Upper lobe of left lung (tissue), 6 donors: ENCODE results near the gene SCAF11. TPM values are rescaled to one million over a fixed set of nuclear protein-coding genes. Genes with fewer than 3 reads are reported as not detected.

Experiments used
- ATAC-seq, 2 donors: fragments of 200-7000 bp; cut with Tn5 transposase; one replicate each; pipeline ENCODE4 v1.9.1; 2022; ENCODE audit warnings: mild to moderate bottlenecking in 2 of 2, moderate library complexity in 2 of 2; ENCODE audit not compliant: low FRiP score in 2 of 2
- DNase-seq, 2 donors: peaks; one replicate each; pipeline ENCODE4 v3.0.0-alpha.2; 2019 to 2020
- H3K27ac ChIP-seq, 4 donors: fragments of 200-600 bp; sonication (generic); one replicate each; pipeline ENCODE4 v1.5.1; 2016 to 2019
- H3K27me3 ChIP-seq, 4 donors: fragments of 200-600 bp; sonication (generic); one replicate each; pipeline ENCODE4 v1.5.1; 2017 to 2019
- H3K36me3 ChIP-seq, 4 donors: fragments of 200-600 bp; sonication (generic); one replicate each; pipeline ENCODE4 v1.5.1; 2016 to 2019
- H3K4me1 ChIP-seq, 4 donors: fragments of 200-600 bp; sonication (generic); one replicate each; pipeline ENCODE4 v1.5.1; 2018 to 2019
- H3K4me3 ChIP-seq, 4 donors: fragments of 200-600 bp; sonication (generic); one replicate each; pipeline ENCODE4 v1.5.1; 2017 to 2019; ENCODE audit warnings: mild to moderate bottlenecking in 2 of 4, moderate library complexity in 1 of 4
- H3K9me3 ChIP-seq, 4 donors: fragments of 200-600 bp; sonication (generic); one replicate each; pipeline ENCODE4 v1.5.1; 2018 to 2019
- EP300 ChIP-seq, 4 donors: sonication (generic); formaldehyde crosslinking; IDR thresholded peaks; one replicate each; pipeline ENCODE4 v1.5.1; 2017; ENCODE audit warnings: antibody characterized with exemption in 4 of 4, control low read depth in 2 of 4
- POLR2A ChIP-seq, 4 donors: fragments of 450-650 bp; IDR thresholded peaks; one replicate each; pipeline ENCODE4 v1.5.1; 2016 to 2017; ENCODE audit warnings: antibody characterized with exemption in 4 of 4, mild to moderate bottlenecking in 2 of 4
- POLR2AphosphoS5 ChIP-seq, 2 donors: sonication (generic); formaldehyde crosslinking; IDR thresholded peaks; one replicate each; pipeline ENCODE4 v1.5.1; 2017; ENCODE audit warnings: antibody characterized with exemption in 2 of 2
- WGBS, 2 donors: methylation state at CpG; one replicate each; pipeline ENCODE4 v1.1.5; 2017 to 2018; 5-methylcytosine and 5-hydroxymethylcytosine counted together
- total RNA-seq, 6 donors: library from RNA; depleted of rRNA in 4 of 6; stranded (reverse); fragments of >200 nt in 4 of 6; gene quantifications; one replicate each; pipeline versions ENCODE4 v1.1.0 to v1.2.1, GENCODE V29; 2016 to 2021
- TF ChIP-seq, protein P1 (sequence below), 6 experiments: fragments of 450-650 bp in 4 of 6; fragments of 200-600 bp in 2 of 6; sonication (generic) in 2 of 6; IDR thresholded peaks; one replicate each; pipeline ENCODE4 v1.5.1; 2016 to 2019; ENCODE audit warnings: antibody characterized with exemption in 6 of 6
- donor health status: DM: no; HTN: no; CAD: no; lungs with moderate emphysema.
- donor health status: DM: no; HTN: yes; CAD: no; lungs with severe emphysema.

SCAF11 gene
- total RNA-seq, 6 donors from 2014 or later = 98.5 to 264 (median 109) TPM

DNA sequence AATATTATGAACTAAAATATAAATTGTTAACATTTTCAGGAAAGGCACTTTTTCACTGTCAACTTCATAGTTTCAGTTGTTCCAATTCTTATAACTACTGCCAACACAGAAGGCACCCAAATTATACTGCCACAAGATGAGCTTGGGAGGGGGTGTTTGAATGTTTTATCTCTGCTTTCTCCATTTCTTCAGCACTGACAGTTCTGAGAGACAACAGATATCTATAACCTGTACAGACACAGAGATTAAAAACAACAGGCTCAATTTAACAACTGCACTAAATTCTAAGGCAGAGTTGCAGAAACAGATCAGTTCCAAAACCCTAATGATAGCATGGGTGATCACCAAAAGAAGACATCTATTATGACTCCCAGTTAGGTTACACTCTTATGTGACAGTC lies 12.8 kb downstream of the SCAF11 start:
- no peaks in the 10 kb centered on the region for H3K9me3 ChIP-seq
- peaks cover 0 to 6% (median 0%) of the 10 kb centered on the region in 4 donors for H3K36me3 ChIP-seq
- ATAC-seq (no peak), DNase-seq (no peak)
- H3K27me3 ChIP-seq = no peaks in the 10 kb centered on the region
- H3K4me1 ChIP-seq = peaks cover 34 to 57% (median 47%) of the 10 kb centered on the region in 4 donors
- no peak overlapping the region for H3K4me3 ChIP-seq
- TF ChIP-seq, protein P1, sequence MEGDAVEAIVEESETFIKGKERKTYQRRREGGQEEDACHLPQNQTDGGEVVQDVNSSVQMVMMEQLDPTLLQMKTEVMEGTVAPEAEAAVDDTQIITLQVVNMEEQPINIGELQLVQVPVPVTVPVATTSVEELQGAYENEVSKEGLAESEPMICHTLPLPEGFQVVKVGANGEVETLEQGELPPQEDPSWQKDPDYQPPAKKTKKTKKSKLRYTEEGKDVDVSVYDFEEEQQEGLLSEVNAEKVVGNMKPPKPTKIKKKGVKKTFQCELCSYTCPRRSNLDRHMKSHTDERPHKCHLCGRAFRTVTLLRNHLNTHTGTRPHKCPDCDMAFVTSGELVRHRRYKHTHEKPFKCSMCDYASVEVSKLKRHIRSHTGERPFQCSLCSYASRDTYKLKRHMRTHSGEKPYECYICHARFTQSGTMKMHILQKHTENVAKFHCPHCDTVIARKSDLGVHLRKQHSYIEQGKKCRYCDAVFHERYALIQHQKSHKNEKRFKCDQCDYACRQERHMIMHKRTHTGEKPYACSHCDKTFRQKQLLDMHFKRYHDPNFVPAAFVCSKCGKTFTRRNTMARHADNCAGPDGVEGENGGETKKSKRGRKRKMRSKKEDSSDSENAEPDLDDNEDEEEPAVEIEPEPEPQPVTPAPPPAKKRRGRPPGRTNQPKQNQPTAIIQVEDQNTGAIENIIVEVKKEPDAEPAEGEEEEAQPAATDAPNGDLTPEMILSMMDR (IDR thresholded peaks at IDR 0.05) = no peak
- TF ChIP-seq EP300 (IDR thresholded peaks at IDR 0.05) (no peak), POLR2A (IDR thresholded peaks at IDR 0.05) (no peak), POLR2AphosphoS5 (IDR thresholded peaks at IDR 0.05) (no peak)
- H3K27ac ChIP-seq = no peak overlapping the region

DNA sequence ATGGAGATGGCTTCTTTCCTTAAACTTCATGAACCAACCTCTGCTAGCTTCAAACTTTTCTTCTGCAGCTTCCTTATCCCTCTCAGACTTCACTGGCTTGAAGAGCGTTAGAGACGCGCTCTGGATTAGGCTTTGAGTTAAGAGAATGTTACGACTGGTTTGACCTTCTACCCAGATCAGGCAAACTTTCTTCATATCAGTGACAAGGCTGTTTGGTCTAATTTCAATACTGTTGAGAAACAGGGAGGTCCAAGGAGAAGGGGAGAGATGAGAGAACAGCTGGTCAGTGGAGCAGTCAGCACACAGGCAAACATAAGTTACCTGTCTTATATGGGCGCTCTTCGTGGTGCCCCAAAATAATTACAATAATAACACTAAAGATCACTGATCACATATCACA lies 14.9 kb downstream of the SCAF11 start:
- Histone ChIP-seq H3K27ac (no peak overlapping the region), H3K9me3 (no peaks in the 10 kb centered on the region), H3K27me3 (no peaks in the 10 kb centered on the region), H3K4me3 (no peak overlapping the region), H3K4me1 (peaks cover 20 to 58% (median 45%) of the 10 kb centered on the region in 4 donors), H3K36me3 (peaks cover 0 to 20% (median 0%) of the 10 kb centered on the region in 4 donors)
- no peak for DNase-seq
- WGBS, 2 donors = 93 to 95% methylated on average over 6 of the region's 6 CpGs
- no peak for ATAC-seq
- TF ChIP-seq POLR2A (IDR thresholded peaks at IDR 0.05) (no peak), POLR2AphosphoS5 (IDR thresholded peaks at IDR 0.05) (no peak), EP300 (IDR thresholded peaks at IDR 0.05) (no peak)
- TF ChIP-seq, protein P1 (IDR thresholded peaks at IDR 0.05) = no peak

DNA sequence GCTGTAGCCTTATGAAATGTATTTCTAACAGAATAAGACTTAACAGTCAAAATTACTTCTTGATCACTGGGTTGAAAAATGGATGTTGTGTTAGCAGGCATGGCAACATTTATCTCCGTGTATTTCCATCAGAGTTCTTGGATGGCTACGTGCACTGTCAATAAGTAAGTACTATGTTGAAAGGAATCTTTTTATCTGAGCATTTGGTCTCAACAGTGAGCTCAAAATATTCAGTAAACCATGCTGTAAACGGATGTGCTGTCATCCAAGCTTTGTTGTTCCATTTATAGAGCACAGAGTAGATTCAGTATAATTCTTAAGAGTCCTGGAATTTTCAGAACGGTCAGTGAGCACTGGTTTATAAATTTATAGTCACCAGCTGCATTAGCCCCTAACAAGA lies 15.5 kb downstream of the SCAF11 start:
- Histone ChIP-seq H3K4me3 (no peak overlapping the region), H3K36me3 (peaks cover 0 to 20% (median 0%) of the 10 kb centered on the region in 4 donors), H3K9me3 (no peaks in the 10 kb centered on the region), H3K27me3 (no peaks in the 10 kb centered on the region), H3K27ac (no peak overlapping the region), H3K4me1 (peaks cover 16 to 52% (median 42%) of the 10 kb centered on the region in 4 donors)
- TF ChIP-seq POLR2A (IDR thresholded peaks at IDR 0.05) (no peak), EP300 (IDR thresholded peaks at IDR 0.05) (no peak), POLR2AphosphoS5 (IDR thresholded peaks at IDR 0.05) (no peak)
- TF ChIP-seq, protein P1 (IDR thresholded peaks at IDR 0.05) = no peak
- 66 to 74% methylated on average over 4 of the region's 4 CpGs for WGBS, 2 donors
- ATAC-seq (no peak), DNase-seq (no peak)

DNA sequence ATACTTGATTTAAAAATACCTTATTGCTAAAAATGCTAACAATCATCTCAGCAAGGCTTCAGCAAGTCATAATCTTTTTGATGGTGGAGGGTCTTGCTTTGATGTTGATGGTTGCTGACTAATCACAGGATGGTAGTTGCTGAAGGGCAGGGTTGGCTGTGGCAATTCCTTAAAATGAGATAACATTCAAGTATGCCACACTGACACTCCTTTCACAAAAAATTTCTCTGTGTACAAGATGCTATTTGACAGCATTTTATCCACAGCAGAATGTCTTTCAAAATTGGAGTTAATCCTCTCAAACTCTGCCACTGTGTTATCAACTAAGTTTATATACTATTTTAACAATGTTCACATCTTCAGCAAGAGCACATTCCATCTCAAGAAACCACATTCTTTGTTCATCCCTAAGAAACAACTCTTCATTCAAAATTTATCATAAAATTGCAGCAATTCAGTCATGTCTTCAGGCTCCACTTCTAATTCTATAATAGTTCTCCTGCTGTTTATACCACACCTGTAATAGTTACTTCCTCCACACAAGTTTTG lies 16.1 kb downstream of the SCAF11 start:
- peaks cover 16 to 52% (median 42%) of the 10 kb centered on the region in 4 donors for H3K4me1 ChIP-seq

More for the DNA sequence above, 16.1 kb downstream of the SCAF11 start:
- Histone ChIP-seq H3K27me3 (no peaks in the 10 kb centered on the region), H3K9me3 (no peaks in the 10 kb centered on the region), H3K36me3 (peaks cover 0 to 20% (median 0%) of the 10 kb centered on the region in 4 donors), H3K4me3 (no peak overlapping the region), H3K27ac (no peak overlapping the region)
- ATAC-seq (no peak), DNase-seq (no peak)
- TF ChIP-seq, protein P1 (IDR thresholded peaks at IDR 0.05) = no peak
- TF ChIP-seq POLR2A (IDR thresholded peaks at IDR 0.05) (no peak), EP300 (IDR thresholded peaks at IDR 0.05) (no peak), POLR2AphosphoS5 (IDR thresholded peaks at IDR 0.05) (no peak)
